AG04449 (cell line): ENCODE data around the gene TXNRD3.
"Not testable (repeated sequence)": the region's sequence is repeated elsewhere in the genome, so short reads cannot be mapped to it uniquely, and the experiment has no call there.

ENCODE experiments used
- CTCF ChIA-PET: fragments of 350-600 bp; formaldehyde crosslinking; extraction: SDS; loops from one replicate; lab custom pipeline; 2021; ENCODE audit warnings: antibody characterized with exemption; lab: Yijun Ruan, JAX
- POLR2A ChIA-PET: fragments of 400-600, 350-600 bp; formaldehyde crosslinking; extraction: SDS; loops from one replicate; lab custom pipeline; 2020; ENCODE audit warnings: antibody characterized with exemption, inconsistent platforms; lab: Yijun Ruan, JAX
- DNase-seq: peaks from one replicate; pipeline ENCODE4 v3.0.0-alpha.2; 2010; ENCODE audit warnings: low read depth, low spot score
- H3K4me3 ChIP-seq: 2 replicates; pipeline ENCODE4 v1.5.1; 2011; ENCODE audit warnings: low read depth, mild to moderate bottlenecking, control low read depth, low read length
- CTCF ChIP-seq: IDR thresholded peaks from one replicate; pipeline ENCODE4 v1.5.1; 2011; ENCODE audit warnings: mild to moderate bottlenecking, moderate library complexity, low read length, control low read depth, inconsistent platforms; ENCODE audit not compliant: insufficient read depth; ENCODE audit errors: missing control alignments

TXNRD3 gene

GRCh38 chr3:126604691-126605090, 50.2 kb downstream of the TXNRD3 start:
- POLR2A ChIA-PET: no interaction called here

DNA sequence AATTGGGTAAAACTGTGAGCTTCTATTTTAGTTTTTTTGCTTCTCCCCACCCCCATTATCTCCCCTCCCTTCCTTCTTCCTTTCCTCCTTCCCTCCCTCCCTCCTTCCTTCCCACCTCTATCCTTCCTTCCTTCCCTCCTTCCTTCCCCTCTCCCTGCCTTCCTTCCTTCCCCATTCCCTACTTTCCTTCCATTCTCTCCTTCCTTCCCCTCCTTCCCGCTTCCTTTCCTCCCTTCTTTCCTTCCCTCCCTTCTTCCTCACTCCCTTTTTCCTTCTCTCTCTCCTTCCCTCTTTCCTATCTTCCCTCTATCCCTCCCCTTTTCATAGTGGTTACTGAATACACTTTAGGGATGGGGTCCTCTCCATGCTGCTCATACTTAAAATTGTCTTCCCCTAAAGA, 55.8 kb downstream of the TXNRD3 start:
- CTCF ChIA-PET: no interaction called here

More at GRCh38 chr3:126604691-126605090, 50.2 kb downstream of the TXNRD3 start:
- no peak for TF ChIP-seq CTCF
- CTCF ChIA-PET: no interaction called here
- no peak overlapping the region for H3K4me3 ChIP-seq
- no peak for DNase-seq

DNA sequence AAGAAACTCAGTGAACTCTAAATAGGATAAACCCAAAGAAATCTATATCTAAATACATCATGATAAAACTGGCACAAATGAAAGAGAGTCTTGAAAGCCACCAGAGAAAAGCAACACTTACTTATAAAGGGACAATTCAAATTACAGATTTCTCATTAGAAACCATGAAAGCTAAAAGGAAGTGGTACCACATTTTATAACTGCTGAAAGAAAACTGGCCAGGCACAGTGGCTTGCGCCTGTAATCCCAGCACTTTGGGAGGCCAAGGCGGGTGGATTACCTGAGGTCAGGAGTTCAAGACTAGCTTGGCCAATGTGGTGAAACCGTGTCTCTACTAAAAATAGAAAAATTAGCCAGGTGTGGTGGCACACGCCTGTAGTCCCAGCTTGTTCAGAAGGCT, 59.4 kb downstream of the TXNRD3 start:
- POLR2A ChIA-PET, H3K4me3 ChIP-seq, CTCF ChIA-PET, DNase-seq: not testable (repeated sequence)

More for the DNA sequence above, 55.8 kb downstream of the TXNRD3 start:
- no peak for DNase-seq
- no peak for TF ChIP-seq CTCF
- POLR2A ChIA-PET: no interaction called here
- no peak overlapping the region for H3K4me3 ChIP-seq

GRCh38 chr3:126591515-126591914, 63.4 kb downstream of the TXNRD3 start:
- CTCF ChIA-PET, POLR2A ChIA-PET, H3K4me3 ChIP-seq, DNase-seq: not testable (repeated sequence)

- no peak for TF ChIP-seq CTCF
- H3K4me3 ChIP-seq: no peak overlapping the region
- ChIA-PET POLR2A (no interaction called here), CTCF (no interaction called here)
- no peak for DNase-seq
These were observed 72.6 kb downstream of the TXNRD3 start for GRCh38 chr3:126582311-126582710.

DNA sequence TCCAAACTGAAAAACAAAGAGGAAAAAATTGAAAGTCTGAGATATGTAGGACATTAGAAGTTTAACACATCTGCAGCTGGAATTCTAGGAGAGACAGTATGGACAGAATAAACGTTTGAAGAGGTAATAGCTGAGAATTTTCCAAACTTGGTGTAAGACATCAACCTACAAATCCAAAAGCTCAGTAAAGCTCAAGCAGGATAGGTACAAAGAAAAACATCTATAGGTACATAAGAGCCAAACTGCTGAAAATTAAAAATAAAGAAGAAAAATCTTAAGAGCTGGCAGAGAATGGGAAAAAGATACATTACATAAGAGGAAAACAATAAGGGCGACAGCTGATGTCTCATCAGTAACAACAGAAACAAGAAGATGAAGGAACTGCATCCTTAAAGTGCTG, 73.4 kb downstream of the TXNRD3 start:
- ChIA-PET CTCF (no interaction called here), POLR2A (no interaction called here)
- H3K4me3 ChIP-seq: no peak overlapping the region
- no peak for DNase-seq
- TF ChIP-seq CTCF: no peak

- no peak for TF ChIP-seq CTCF
- CTCF ChIA-PET: no interaction called here
- DNase-seq: no peak
- POLR2A ChIA-PET: no interaction called here
- no peak overlapping the region for H3K4me3 ChIP-seq
These were observed 74.2 kb downstream of the TXNRD3 start for GRCh38 chr3:126580746-126581145.
